GM06990 (cell line): ENCODE data around the gene IFIT1B.
A peak's percentile ranks its signal among the peaks of the same experiment; 100 is the strongest.
"Not testable (repeated sequence)": the region's sequence is repeated elsewhere in the genome, so short reads cannot be mapped to it uniquely, and the experiment has no call there.

Source experiments
- DNase-seq: peaks from one replicate; pipeline ENCODE4 v3.0.0-alpha.2; 2011; ENCODE audit not compliant: insufficient read length; ENCODE audit errors: extremely low read depth
- H3K27me3 ChIP-seq: replicated peaks from 2 replicates; pipeline ENCODE4 v1.6.0; 2011; ENCODE audit warnings: low read length; ENCODE audit not compliant: control insufficient read depth, insufficient read depth
- H3K36me3 ChIP-seq: 2 replicates; pipeline ENCODE4 v1.5.1; 2011; ENCODE audit warnings: low read length; ENCODE audit not compliant: control insufficient read depth, insufficient read depth
- H3K4me3 ChIP-seq: replicated peaks from 2 replicates; pipeline ENCODE4 v1.5.1; 2011; ENCODE audit warnings: low read depth, mild to moderate bottlenecking, control low read depth, low read length
- CTCF ChIP-seq: IDR thresholded peaks from 2 replicates; pipeline ENCODE4 v1.5.1; 2011; ENCODE audit warnings: low read length, control low read depth, mild to moderate bottlenecking, inconsistent platforms; ENCODE audit not compliant: insufficient read depth, poor library complexity, severe bottlenecking

Gene IFIT1B

GRCh38 chr10:89382757-89383156 lies 4.9 kb downstream of the IFIT1B start:
- H3K4me3 ChIP-seq: no peak overlapping the region
- no peaks in the 10 kb centered on the region for H3K27me3 ChIP-seq
- no peak for TF ChIP-seq CTCF
- DNase-seq: no peak
- H3K36me3 ChIP-seq: no peaks in the 10 kb centered on the region

- H3K4me3 ChIP-seq: no peak overlapping the region
- H3K27me3 ChIP-seq: no peaks in the 10 kb centered on the region
- DNase-seq: no peak
- H3K36me3 ChIP-seq: no peaks in the 10 kb centered on the region
- no peak for TF ChIP-seq CTCF
Measured at GRCh38 chr10:89384474-89385340, 6.9 kb downstream of the IFIT1B start.

GRCh38 chr10:89388806-89389205 lies 10.9 kb downstream of the IFIT1B start:
- TF ChIP-seq CTCF: no peak
- no peak for DNase-seq
- H3K27me3 ChIP-seq: no peaks in the 10 kb centered on the region
- H3K4me3 ChIP-seq: no peak overlapping the region
- no peaks in the 10 kb centered on the region for H3K36me3 ChIP-seq

DNA sequence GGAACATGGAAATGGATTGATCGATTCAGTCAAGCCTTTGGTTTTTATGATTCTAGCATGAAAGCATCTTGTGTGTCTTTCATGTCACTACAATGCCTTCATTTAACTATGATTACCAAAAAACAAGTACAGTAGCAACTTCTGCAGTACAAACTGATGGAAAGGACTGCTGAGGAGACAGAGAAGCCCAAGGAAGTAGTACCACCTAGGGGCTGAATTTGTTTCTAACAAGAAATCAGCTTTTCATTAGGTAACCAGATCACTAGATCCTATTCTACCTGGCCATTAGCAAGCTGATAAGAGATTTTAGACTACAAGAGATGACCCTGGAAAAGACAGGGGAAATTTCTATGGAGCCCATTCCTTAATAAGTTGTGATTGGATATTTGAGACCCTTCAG lies 11.4 kb downstream of the IFIT1B start:
- no peak overlapping the region for H3K4me3 ChIP-seq
- peak; percentile 44 for TF ChIP-seq CTCF
- no peak for DNase-seq
- H3K36me3 ChIP-seq: no peaks in the 10 kb centered on the region
- H3K27me3 ChIP-seq: no peaks in the 10 kb centered on the region

DNA sequence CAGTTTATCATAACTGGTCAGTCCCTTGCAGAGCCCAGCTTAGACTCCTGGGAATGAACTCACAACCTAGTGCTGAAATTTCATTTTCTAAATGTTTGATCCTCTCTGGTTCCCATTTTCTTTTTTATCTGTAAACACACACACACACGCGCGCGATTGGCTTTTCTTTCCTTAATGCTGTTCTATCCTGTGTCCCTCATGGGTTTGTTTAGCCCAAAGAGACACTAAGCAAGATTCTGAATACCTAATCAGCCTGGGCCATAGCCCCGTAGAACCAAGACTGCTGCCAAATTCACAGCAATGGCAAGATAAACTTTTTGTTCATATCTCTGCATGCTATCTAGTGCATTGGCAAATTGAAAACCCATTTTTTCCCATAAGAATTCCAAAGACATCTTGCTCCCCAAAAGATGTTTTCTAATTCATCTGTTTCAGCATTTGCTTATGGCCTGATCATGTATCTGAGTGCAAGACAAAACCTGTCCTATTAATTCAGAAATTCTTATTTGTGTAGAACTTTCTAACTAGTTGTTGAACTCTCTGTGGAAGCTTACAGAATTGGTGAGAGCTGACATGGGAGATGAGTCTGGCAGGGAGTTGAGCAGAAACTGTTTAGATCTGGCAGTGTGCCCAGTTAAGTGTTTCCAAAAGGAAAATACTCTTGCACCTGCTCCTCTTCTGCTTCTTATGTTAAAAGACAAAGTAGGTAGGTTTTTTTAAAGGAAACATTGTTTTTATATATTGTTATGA lies 12.8 kb downstream of the IFIT1B start:
- Histone ChIP-seq H3K4me3 (no peak overlapping the region), H3K36me3 (no peaks in the 10 kb centered on the region), H3K27me3 (no peaks in the 10 kb centered on the region)
- TF ChIP-seq CTCF: no peak
- no peak for DNase-seq

DNA sequence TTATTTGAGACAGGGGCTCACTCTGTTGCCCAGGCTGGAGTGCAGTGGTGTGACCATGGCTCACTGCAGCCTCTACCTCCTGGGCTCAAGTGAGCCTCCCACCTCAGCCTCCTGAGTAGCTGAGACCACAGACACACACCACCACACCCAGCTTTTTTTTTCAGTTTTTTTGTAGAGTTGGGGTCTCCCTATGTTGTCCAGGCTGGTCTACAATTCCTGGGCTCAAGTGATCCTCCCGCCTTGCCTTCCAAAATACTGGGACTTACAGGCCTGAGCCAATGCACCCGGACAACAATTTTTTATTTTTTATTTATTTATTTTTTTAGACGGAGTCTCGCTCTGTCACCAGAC lies 13.3 kb downstream of the IFIT1B start:
- not testable (repeated sequence) for DNase-seq, H3K4me3 ChIP-seq, H3K27me3 ChIP-seq, H3K36me3 ChIP-seq
